Lung (tissue), 16 donors: ENCODE measurements around the gene OR8S1. TPM values are rescaled to one million over a fixed set of nuclear protein-coding genes. Genes with fewer than 3 reads are reported as not detected.

Experiments
- ATAC-seq: fragments of 200-7000 bp; cut with Tn5 transposase; one replicate; pipeline ENCODE4 v1.9.1; 2020; ENCODE audit warnings: moderate number of reproducible peaks; ENCODE audit not compliant: insufficient read depth, low FRiP score
- DNase-seq, 3 donors: peaks; one replicate each; pipeline ENCODE4 v3.0.0-alpha.2; 2013 to 2017
- H3K27ac ChIP-seq, 2 donors: one replicate each; pipeline ENCODE4 v1.5.1; 2013; ENCODE audit warnings: mild to moderate bottlenecking in 2 of 2, moderate library complexity in 2 of 2, control low read depth in 1 of 2, inconsistent platforms in 1 of 2, low read depth in 1 of 2, low read length in 1 of 2
- H3K27me3 ChIP-seq, 3 donors: one replicate each; pipeline ENCODE4 v1.5.1; 2013; ENCODE audit warnings: low read length in 2 of 3; ENCODE audit not compliant: control insufficient read depth in 3 of 3, insufficient read depth in 3 of 3
- H3K36me3 ChIP-seq, 4 donors: one replicate each; pipeline ENCODE4 v1.5.1; 2013; ENCODE audit warnings: low read length in 4 of 4, mild to moderate bottlenecking in 1 of 4, moderate library complexity in 1 of 4; ENCODE audit not compliant: control insufficient read depth in 4 of 4, insufficient read depth in 4 of 4
- H3K4me1 ChIP-seq, 5 donors: one replicate each; pipeline ENCODE4 v1.5.1; 2013; ENCODE audit warnings: low read length in 5 of 5, mild to moderate bottlenecking in 2 of 5, moderate library complexity in 1 of 5; ENCODE audit not compliant: control insufficient read depth in 5 of 5, insufficient read depth in 5 of 5
- H3K4me3 ChIP-seq: one replicate; pipeline ENCODE4 v1.5.1; 2013; ENCODE audit warnings: mild to moderate bottlenecking, control low read depth, moderate library complexity
- H3K9ac ChIP-seq, 2 donors: one replicate each; pipeline ENCODE4 v1.5.1; 2013; ENCODE audit warnings: low read length in 2 of 2, control low read depth in 1 of 2; ENCODE audit not compliant: insufficient read depth in 1 of 2
- H3K9me3 ChIP-seq, 4 donors: one replicate each; pipeline ENCODE4 v1.5.1; 2013; ENCODE audit warnings: low read length in 3 of 4, mild to moderate bottlenecking in 1 of 4, moderate library complexity in 1 of 4; ENCODE audit not compliant: control insufficient read depth in 4 of 4, insufficient read depth in 3 of 4
- CTCF ChIP-seq: IDR thresholded peaks from 2 replicates; pipeline ENCODE4 v1.5.1; 2012; ENCODE audit warnings: mild to moderate bottlenecking; ENCODE audit errors: control extremely low read depth, extremely low read depth
- WGBS, 2 donors: extraction: QIAGEN DNeasy Blood & Tissue Kit; methylation state at CpG; one replicate each; pipeline ENCODE4 v1.1.7; 2013; 5-methylcytosine and 5-hydroxymethylcytosine counted together
- long read RNA-seq, 5 donors: transcript quantifications; one replicate each; lab custom pipeline, GENCODE V29; 2026
- polyA plus RNA-seq, 2 donors: library from polyadenylated mRNA; stranded (reverse); fragments of 200-250 nt; gene quantifications; one replicate each; pipeline ENCODE4 v1.2.1, GENCODE V29; 2013
- total RNA-seq, 2 donors: library from RNA; depleted of rRNA in 1 of 2; stranded (reverse); fragments of >200 nt in 1 of 2; gene quantifications; one replicate each; pipeline ENCODE4 v1.2.1, GENCODE V29; 2014 to 2021
- donor health status: control.
- donor health status: control.
- donor health status: Bipolar disorder and iron deficiency.
- donor health status: healthy.
- donor health status: DM: yes; HTN: yes; CAD: no.

OR8S1 gene
- not detected for total RNA-seq
- not detected for polyA plus RNA-seq
- long read RNA-seq, donor 1 = 0 reads
- long read RNA-seq, donor 2 = 0 reads
- long read RNA-seq, donor 3 = 0 reads
- long read RNA-seq, donor 4 = 0 reads
- long read RNA-seq, donor 5 = 0 reads

DNA sequence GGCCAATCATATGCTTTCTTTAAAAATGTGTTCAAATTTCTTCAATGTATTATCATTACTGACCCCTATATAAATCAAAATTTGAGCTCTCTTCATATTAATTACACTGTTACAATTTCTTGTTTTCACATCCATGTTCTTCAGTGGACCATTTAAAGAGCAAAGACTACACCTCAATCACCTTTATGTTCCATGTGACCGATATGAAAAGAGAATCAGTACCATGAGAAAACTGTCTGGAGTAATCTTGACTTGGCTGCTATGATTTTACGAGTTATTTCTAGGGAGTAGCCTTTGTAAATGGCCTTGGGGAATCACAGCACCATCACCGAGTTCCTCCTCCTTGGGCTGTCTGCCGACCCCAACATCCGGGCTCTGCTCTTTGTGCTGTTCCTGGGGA lies at the start of gene OR8S1:
OR8S1 (plus strand) TSS at position 301 of the 400 bp plus-strand sequence; CDS start at position 301, 0 bp downstream.
- ATAC-seq = no peak
- 89 to 91% methylated on average over 5 of the region's 5 CpGs for WGBS, 2 donors
- no peak within 1 kb of the TSS for H3K27ac ChIP-seq
- no peak for TF ChIP-seq CTCF
- no peaks in the 10 kb centered on the region for H3K36me3 ChIP-seq
- no peak within 1 kb of the TSS for H3K9ac ChIP-seq
- no peaks in the 10 kb centered on the region for H3K27me3 ChIP-seq
- no peaks in the 10 kb centered on the region for H3K4me1 ChIP-seq
- no peak within 1 kb of the TSS for H3K4me3 ChIP-seq
- no peak for DNase-seq
- H3K9me3 ChIP-seq = no peaks in the 10 kb centered on the region

- Histone ChIP-seq H3K27ac (no peak within 1 kb of the TSS), H3K27me3 (no peaks in the 10 kb centered on the region), H3K4me1 (no peaks in the 10 kb centered on the region), H3K4me3 (no peak within 1 kb of the TSS), H3K36me3 (no peaks in the 10 kb centered on the region), H3K9me3 (peaks cover 0 to 2% (median 0%) of the 10 kb centered on the region in 4 donors), H3K9ac (no peak within 1 kb of the TSS)
- 92 to 97% methylated on average over 2 of the region's 2 CpGs for WGBS, 2 donors
- DNase-seq (no peak), ATAC-seq (no peak)
- TF ChIP-seq CTCF = no peak
These were observed 43.2 kb upstream of the OR8S1 start, which contains the start of gene C12orf54 for GRCh38 chr12:48482198-48482597. C12orf54 (plus strand) TSS chr12:48482498; CDS start chr12:48483297, 799 bp downstream.

DNA sequence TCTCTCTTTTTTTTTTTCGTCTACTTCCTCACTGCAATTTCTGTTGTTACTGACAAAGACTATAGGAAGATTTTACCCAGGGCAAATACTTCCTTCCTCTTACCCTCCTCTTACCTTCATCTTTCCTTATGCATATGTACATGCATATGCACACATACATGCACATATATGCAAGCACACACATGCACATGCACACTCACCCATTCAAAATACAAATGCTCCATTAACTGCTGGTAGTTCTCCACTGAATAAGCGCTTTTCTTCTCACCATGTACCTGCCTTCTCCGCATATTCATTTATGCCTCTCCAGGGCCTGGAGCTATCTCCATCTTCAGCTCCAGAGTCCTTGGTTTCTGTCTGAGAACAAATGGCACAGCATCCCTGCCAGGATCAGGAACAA lies 42.5 kb upstream of the OR8S1 start:
- no peaks in the 10 kb centered on the region for H3K36me3 ChIP-seq
- no peaks in the 10 kb centered on the region for H3K4me1 ChIP-seq
- H3K4me3 ChIP-seq = no peak overlapping the region
- H3K27me3 ChIP-seq = no peaks in the 10 kb centered on the region
- no peak for TF ChIP-seq CTCF
- DNase-seq = no peak
- peaks cover 0 to 2% (median 0%) of the 10 kb centered on the region in 4 donors for H3K9me3 ChIP-seq
- no peak overlapping the region for H3K9ac ChIP-seq
- H3K27ac ChIP-seq = no peak overlapping the region
- WGBS, 2 donors = 76 to 87% methylated on average over 3 of the region's 3 CpGs
- no peak for ATAC-seq

DNA sequence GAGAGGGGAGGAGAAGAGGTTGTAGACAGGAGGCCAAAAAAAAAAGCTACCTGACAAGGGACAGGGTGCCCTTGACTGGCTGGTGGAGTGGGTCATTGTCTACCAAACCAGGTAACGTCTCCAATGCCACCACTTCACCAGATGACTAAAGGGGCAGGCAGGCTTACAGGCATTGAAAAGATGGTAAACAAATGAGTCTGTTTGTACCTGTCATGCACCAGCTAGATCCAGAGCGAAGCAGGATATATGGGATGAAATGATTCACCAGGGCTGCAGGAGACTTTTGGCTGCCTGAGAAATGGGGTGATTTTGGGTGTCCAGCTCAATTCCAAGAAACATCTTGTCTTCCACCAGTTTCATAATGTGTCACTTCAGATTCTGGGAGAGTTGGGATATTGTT lies 39.2 kb upstream of the OR8S1 start:
- 83 to 84% methylated on average over 2 of the region's 2 CpGs for WGBS, 2 donors
- Histone ChIP-seq H3K4me1 (no peaks in the 10 kb centered on the region), H3K36me3 (no peaks in the 10 kb centered on the region), H3K27ac (no peak overlapping the region), H3K27me3 (peaks cover 0 to 2% (median 0%) of the 10 kb centered on the region in 3 donors), H3K9ac (no peak overlapping the region), H3K9me3 (peaks cover 0 to 2% (median 0%) of the 10 kb centered on the region in 4 donors), H3K4me3 (no peak overlapping the region)
- no peak for ATAC-seq
- no peak for TF ChIP-seq CTCF
- no peak for DNase-seq
